MM.1S (cell line): Measurements from ENCODE around the gene FXR2.

Experiments used
- DNase-seq: peaks from one replicate; pipeline ENCODE4 v3.0.0-alpha.2; 2015
- H2AFZ ChIP-seq: fragments of 300-600 bp; sonication (generic); 2 replicates; pipeline ENCODE4 v1.6.0; 2016; ENCODE audit warnings: antibody characterized with exemption, low read length
- H3F3A ChIP-seq: fragments of 300-600 bp; sonication (generic); 2 replicates; pipeline ENCODE4 v1.6.1; 2016; ENCODE audit warnings: mild to moderate bottlenecking, antibody characterized with exemption, low read length, moderate library complexity, mixed read lengths; ENCODE audit not compliant: insufficient read depth
- H3K27ac ChIP-seq: fragments of 300-600 bp; sonication (generic); 2 replicates; pipeline ENCODE4 v1.5.1; 2016; ENCODE audit warnings: mild to moderate bottlenecking, low read length
- H3K27me3 ChIP-seq: fragments of 300-600 bp; sonication (generic); replicated peaks from 2 replicates; pipeline ENCODE4 v1.6.0; 2016; ENCODE audit warnings: low read length; ENCODE audit not compliant: insufficient read depth
- H3K36me3 ChIP-seq: fragments of 300-600 bp; sonication (generic); replicated peaks from 2 replicates; pipeline ENCODE4 v1.6.1; 2016; ENCODE audit warnings: mild to moderate bottlenecking, low read length, mixed read lengths; ENCODE audit not compliant: insufficient read depth
- H3K4me1 ChIP-seq: fragments of 300-600 bp; sonication (generic); 2 replicates; pipeline ENCODE4 v1.6.1; 2016; ENCODE audit warnings: low read length, mixed read lengths
- H3K4me2 ChIP-seq: fragments of 300-600 bp; sonication (generic); 2 replicates; pipeline ENCODE4 v1.6.0; 2016; ENCODE audit warnings: low read depth, low read length
- H3K4me3 ChIP-seq: fragments of 300-600 bp; sonication (generic); 2 replicates; pipeline ENCODE4 v1.5.1; 2016; ENCODE audit warnings: low read length, mixed read lengths
- H3K79me2 ChIP-seq: fragments of 300-600 bp; sonication (generic); 2 replicates; pipeline ENCODE4 v1.6.1; 2016; ENCODE audit warnings: mixed run types, low read length, mixed read lengths
- H3K9ac ChIP-seq: fragments of 300-600 bp; sonication (generic); 2 replicates; pipeline ENCODE4 v1.6.1; 2016; ENCODE audit warnings: low read length, mixed read lengths
- H3K9me2 ChIP-seq: fragments of 300-600 bp; sonication (generic); replicated peaks from 2 replicates; pipeline ENCODE4 v1.6.1; 2016; ENCODE audit warnings: mild to moderate bottlenecking, low read length, mixed read lengths; ENCODE audit not compliant: insufficient read depth
- H3K9me3 ChIP-seq: fragments of 300-600 bp; sonication (generic); replicated peaks from 2 replicates; pipeline ENCODE4 v1.6.1; 2016; ENCODE audit warnings: mild to moderate bottlenecking, low read length, mixed read lengths; ENCODE audit not compliant: insufficient read depth
- H4K20me1 ChIP-seq: fragments of 300-600 bp; sonication (generic); 2 replicates; pipeline ENCODE4 v1.6.1; 2016; ENCODE audit warnings: mild to moderate bottlenecking, low read length, moderate library complexity, mixed read lengths; ENCODE audit not compliant: insufficient read depth
- EZH2 ChIP-seq: fragments of 300-600 bp; sonication (generic); optimal IDR thresholded peaks from 2 replicates; pipeline ENCODE3; 2017; ENCODE audit warnings: low read depth, mild to moderate bottlenecking, antibody characterized with exemption, low read length, mixed read lengths
- EZH2phosphoT487 ChIP-seq: fragments of 300-600 bp; sonication (generic); IDR thresholded peaks from 2 replicates; pipeline ENCODE4 v1.6.1; 2018; ENCODE audit warnings: antibody characterized with exemption, low read length
- TF ChIP-seq, protein P1 (sequence below): fragments of 300-600 bp; sonication (generic); IDR thresholded peaks from 2 replicates; pipeline ENCODE4 v1.5.1; 2016; ENCODE audit warnings: antibody characterized with exemption, low read length, mixed read lengths

The FXR2 gene

DNA sequence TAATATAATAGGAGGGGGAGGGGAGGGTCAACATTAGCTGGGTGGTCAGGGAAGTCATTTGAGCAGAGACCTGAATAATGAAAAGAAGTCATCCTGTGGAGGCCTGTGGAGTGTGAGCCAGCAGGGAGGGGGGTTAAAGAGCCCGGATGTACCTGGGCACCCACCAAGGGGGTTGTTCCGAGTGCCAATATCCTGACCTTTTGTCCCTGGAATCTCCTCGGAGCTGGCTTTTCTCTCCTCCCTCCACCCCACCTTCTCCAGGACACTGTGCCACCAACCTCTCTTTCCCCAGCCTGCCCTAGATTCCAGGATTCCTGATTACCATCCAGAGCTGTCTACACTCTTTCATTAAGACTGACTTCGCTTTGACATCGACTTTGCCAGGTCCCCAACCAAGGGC is 21.5 kb upstream of the FXR2 start:
- Histone ChIP-seq H3K79me2 (no peaks in the 10 kb centered on the region), H3K27ac (no peak overlapping the region), H4K20me1 (no peaks in the 10 kb centered on the region), H2AFZ (no peak overlapping the region), H3K9me2 (no peaks in the 10 kb centered on the region), H3K4me3 (no peak overlapping the region), H3K9ac (no peak overlapping the region), H3F3A (no peaks in the 10 kb centered on the region), H3K36me3 (no peaks in the 10 kb centered on the region), H3K4me1 (peaks cover 7% of the 10 kb centered on the region), H3K27me3 (peaks cover 39% of the 10 kb centered on the region), H3K4me2 (no peak overlapping the region), H3K9me3 (no peaks in the 10 kb centered on the region)
- DNase-seq: no peak
- TF ChIP-seq, protein P1, sequence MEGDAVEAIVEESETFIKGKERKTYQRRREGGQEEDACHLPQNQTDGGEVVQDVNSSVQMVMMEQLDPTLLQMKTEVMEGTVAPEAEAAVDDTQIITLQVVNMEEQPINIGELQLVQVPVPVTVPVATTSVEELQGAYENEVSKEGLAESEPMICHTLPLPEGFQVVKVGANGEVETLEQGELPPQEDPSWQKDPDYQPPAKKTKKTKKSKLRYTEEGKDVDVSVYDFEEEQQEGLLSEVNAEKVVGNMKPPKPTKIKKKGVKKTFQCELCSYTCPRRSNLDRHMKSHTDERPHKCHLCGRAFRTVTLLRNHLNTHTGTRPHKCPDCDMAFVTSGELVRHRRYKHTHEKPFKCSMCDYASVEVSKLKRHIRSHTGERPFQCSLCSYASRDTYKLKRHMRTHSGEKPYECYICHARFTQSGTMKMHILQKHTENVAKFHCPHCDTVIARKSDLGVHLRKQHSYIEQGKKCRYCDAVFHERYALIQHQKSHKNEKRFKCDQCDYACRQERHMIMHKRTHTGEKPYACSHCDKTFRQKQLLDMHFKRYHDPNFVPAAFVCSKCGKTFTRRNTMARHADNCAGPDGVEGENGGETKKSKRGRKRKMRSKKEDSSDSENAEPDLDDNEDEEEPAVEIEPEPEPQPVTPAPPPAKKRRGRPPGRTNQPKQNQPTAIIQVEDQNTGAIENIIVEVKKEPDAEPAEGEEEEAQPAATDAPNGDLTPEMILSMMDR: no peak
- TF ChIP-seq EZH2phosphoT487 (no peak), EZH2 (no peak)

DNA sequence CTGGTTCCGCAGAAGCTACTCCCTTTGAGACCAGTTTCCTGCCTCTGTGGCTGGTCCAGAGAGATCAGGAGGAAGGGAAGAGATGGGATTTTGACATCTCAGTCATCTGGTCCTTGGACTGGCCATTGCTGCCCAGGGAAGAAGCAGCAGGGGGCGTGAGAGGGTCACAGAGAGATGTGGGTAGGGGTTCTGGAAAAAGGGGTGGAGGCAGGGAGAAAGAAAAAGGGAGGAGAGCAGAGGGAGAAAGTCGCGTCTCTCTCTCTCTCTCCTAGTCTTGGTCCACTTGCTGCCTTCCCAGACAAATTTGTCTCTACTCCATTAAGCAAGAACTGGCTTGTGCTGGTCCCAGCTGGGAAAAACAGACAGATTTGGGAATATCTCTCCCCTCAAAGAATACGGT is 19.7 kb upstream of the FXR2 start:
- Histone ChIP-seq H2AFZ (no peak overlapping the region), H3K27me3 (peaks cover 30% of the 10 kb centered on the region), H4K20me1 (no peaks in the 10 kb centered on the region), H3K27ac (no peak overlapping the region), H3K9ac (no peak overlapping the region), H3K36me3 (no peaks in the 10 kb centered on the region), H3F3A (no peaks in the 10 kb centered on the region), H3K4me1 (peaks cover 7% of the 10 kb centered on the region), H3K4me3 (no peak overlapping the region), H3K4me2 (no peak overlapping the region), H3K9me3 (no peaks in the 10 kb centered on the region), H3K9me2 (no peaks in the 10 kb centered on the region), H3K79me2 (no peaks in the 10 kb centered on the region)
- TF ChIP-seq EZH2: no peak
- no peak for TF ChIP-seq EZH2phosphoT487
- TF ChIP-seq, protein P1: peak; percentile 47
- no peak for DNase-seq

DNA sequence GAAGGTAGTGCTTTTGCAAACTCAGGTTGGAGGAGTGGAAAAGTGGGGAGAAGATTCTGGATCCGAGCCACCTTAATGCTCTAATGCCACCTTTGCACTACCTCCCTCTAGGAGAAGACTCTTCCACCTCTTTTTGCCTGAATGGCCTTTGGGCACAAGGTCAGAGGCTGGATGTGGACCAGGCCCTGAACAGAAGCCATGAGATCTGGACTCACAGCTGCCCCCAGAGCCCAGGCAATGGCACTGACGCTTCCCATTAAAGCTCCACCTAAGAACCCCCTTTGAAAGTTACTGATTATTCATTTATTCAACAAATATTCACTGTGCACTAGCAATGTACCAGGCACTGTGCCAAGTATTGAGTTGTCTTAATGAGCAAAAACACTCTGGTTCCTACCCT is 18.4 kb upstream of the FXR2 start:
- no peaks in the 10 kb centered on the region for H4K20me1 ChIP-seq
- TF ChIP-seq EZH2 (no peak), EZH2phosphoT487 (no peak)
- TF ChIP-seq, protein P1: no peak
- H3K4me2 ChIP-seq: no peak overlapping the region
- H3K4me3 ChIP-seq: no peak overlapping the region
- H3K79me2 ChIP-seq: no peaks in the 10 kb centered on the region
- H3K27ac ChIP-seq: no peak overlapping the region
- peaks cover 30% of the 10 kb centered on the region for H3K27me3 ChIP-seq
- H3K9ac ChIP-seq: no peak overlapping the region
- no peaks in the 10 kb centered on the region for H3K9me2 ChIP-seq
- no peaks in the 10 kb centered on the region for H3F3A ChIP-seq
- H2AFZ ChIP-seq: no peak overlapping the region; the same call in 1 of the 2 replicates
- DNase-seq: no peak
- no peaks in the 10 kb centered on the region for H3K36me3 ChIP-seq
- H3K9me3 ChIP-seq: no peaks in the 10 kb centered on the region
- peaks cover 7% of the 10 kb centered on the region for H3K4me1 ChIP-seq

DNA sequence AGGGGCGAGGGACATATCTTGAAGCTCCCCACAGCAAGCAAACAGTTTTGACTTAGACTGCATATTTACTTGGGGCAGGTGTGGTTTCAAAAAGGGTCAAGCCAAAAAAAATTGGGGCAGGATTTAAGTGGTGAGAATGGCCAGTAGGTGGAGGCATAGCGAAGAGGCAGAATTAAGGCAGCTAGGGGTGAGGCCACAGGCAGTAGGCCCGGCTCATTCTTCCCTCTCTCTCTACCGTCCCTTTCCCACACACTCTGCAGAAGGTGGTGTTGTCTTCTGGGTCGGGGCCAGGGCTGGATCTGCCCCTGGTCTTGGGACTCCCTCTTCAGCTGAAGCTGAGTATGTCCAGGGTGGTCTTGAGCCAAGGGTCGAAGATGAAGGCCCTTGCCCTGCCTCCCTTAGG is 17.8 kb upstream of the FXR2 start:
- peaks cover 26% of the 10 kb centered on the region for H3K27me3 ChIP-seq
- H3K4me2 ChIP-seq: no peak overlapping the region
- no peaks in the 10 kb centered on the region for H4K20me1 ChIP-seq
- H3K9ac ChIP-seq: no peak overlapping the region
- H3K4me3 ChIP-seq: no peak overlapping the region
- H3K36me3 ChIP-seq: no peaks in the 10 kb centered on the region
- no peaks in the 10 kb centered on the region for H3K79me2 ChIP-seq
- no peaks in the 10 kb centered on the region for H3K9me3 ChIP-seq
- H3K4me1 ChIP-seq: peaks cover 7% of the 10 kb centered on the region
- peak; percentile 72 for DNase-seq
- no peaks in the 10 kb centered on the region for H3F3A ChIP-seq
- H3K9me2 ChIP-seq: no peaks in the 10 kb centered on the region
- H2AFZ ChIP-seq: peak overlapping the region; percentile 69
- no peak for TF ChIP-seq EZH2
- TF ChIP-seq, protein P1: peak; percentile 64
- H3K27ac ChIP-seq: no peak overlapping the region
